T-helper 1 cell treated with Interleukin-12 subunit alpha and Interleukin-12 subunit beta and Interleukin-4 antibody, amounts not matched to agents 30 ng/mL and 1 ng/mL, for 36 hours (primary cell): ENCODE measurements around the gene MANBA. TPM values are rescaled to one million over a fixed set of nuclear protein-coding genes. Genes with fewer than 3 reads are reported as not detected.

Experiments used
- intact Hi-C: fragments of 100-400 bp; cut with micrococcal nuclease; formaldehyde crosslinking; loops from one replicate; pipeline ENCODE4 v1.15.1; 2024
- total RNA-seq: library from RNA; stranded (reverse); gene quantifications from 2 replicates; pipeline ENCODE4 v1.2.3, GENCODE V29; 2022

MANBA gene
- total RNA-seq, 1 donor from 2014 or later, result 15.0 TPM

- intact Hi-C loops, result no loop called here
Measured at GRCh38 chr4:102683881-102684609, 76.7 kb downstream of the MANBA start.

GRCh38 chr4:102678695-102679335 is 82.0 kb downstream of the MANBA start:
- intact Hi-C loops, result no loop called here

- intact Hi-C loops, result no loop called here
Measured at GRCh38 chr4:102678107-102678506, 82.7 kb downstream of the MANBA start.

GRCh38 chr4:102675141-102675540 is 85.6 kb downstream of the MANBA start:
- intact Hi-C loops, result no loop called here

DNA sequence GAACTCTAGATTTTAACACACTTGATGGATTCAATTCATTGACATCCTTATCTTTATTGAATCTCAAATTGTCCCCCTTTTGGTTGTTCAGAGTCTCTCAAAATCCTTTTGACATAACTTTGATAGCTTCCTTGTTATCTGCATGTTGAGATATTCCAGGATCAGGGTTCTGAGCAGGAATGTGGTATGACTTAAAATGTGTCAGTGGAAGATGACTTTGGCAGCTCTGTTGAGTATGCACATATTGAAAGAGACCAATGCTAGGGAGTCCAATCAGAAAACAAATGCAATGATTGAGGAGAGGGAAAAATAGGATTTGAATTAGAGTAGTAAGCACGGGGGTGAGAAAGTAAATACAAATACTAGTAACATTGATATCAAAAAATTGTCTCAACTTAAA is 93.8 kb downstream of the MANBA start:
- intact Hi-C loops, result no loop called here

GRCh38 chr4:102665527-102665926 is 95.2 kb downstream of the MANBA start:
- intact Hi-C loops, result no loop called here

- intact Hi-C loops, result no loop called here
Measured at GRCh38 chr4:102663073-102663472, 97.7 kb downstream of the MANBA start.

- intact Hi-C loops, result no loop called here
Measured at GRCh38 chr4:102657206-102657605, 103.6 kb downstream of the MANBA start.

DNA sequence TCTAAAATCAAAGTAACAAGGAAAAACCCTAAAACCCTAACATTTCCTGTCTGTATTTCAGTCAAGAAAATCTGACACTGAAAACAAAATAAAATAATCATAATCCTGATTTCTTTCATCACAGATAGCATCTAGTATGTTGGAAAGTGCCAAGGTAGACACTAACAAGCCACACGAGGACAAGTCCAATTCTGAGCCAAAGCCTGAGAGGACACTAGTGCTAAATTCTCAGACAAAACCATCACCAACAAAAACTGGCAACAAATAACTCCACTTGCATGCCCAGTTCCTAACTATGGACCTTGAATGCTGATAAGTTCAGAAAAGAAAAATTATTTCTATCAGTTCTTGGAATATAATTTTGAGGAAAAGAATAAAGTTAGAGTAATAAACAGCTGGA is 113.7 kb downstream of the MANBA start:
- intact Hi-C loops, result no loop called here

- intact Hi-C loops, result no loop called here
Measured at GRCh38 chr4:102642631-102643298, 118.0 kb downstream of the MANBA start.

DNA sequence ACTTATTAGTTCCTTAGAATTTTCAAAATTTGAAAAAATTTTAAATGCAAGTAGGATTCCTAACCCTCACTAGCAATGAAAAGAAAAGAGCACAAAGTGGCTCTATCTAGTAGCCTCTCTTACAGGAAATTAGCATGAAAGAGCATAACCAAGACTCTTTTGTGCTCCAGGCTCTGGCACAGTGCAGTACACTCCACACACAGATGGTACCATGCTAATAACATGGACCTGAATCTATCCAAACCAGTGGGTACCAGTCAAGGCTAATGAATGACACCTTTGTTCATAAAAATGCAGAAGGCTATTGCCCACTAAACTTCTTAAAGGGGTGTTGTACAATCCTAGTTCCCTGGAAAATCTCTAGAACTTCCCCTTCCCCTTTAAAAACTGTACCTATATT is 119.0 kb downstream of the MANBA start:
- intact Hi-C loops, result no loop called here

- intact Hi-C loops, result no loop called here
Measured at GRCh38 chr4:102640669-102641068, 120.1 kb downstream of the MANBA start.

- intact Hi-C loops, result no loop called here
Measured at GRCh38 chr4:102639598-102639997, 121.2 kb downstream of the MANBA start.

GRCh38 chr4:102638621-102639020 is 122.1 kb downstream of the MANBA start:
- intact Hi-C loops, result no loop called here

- intact Hi-C loops, result no loop called here
Measured at GRCh38 chr4:102637391-102637790, 123.4 kb downstream of the MANBA start.

GRCh38 chr4:102633100-102633499 is 127.7 kb downstream of the MANBA start:
- intact Hi-C loops, result loop anchor here (1.0 kb wide), 1 partner anchor 11 kb away; no protein-coding TSS in a partner anchor

GRCh38 chr4:102632241-102633065 is 128.3 kb downstream of the MANBA start:
- intact Hi-C loops, result loop anchor here (1.0 kb wide), 1 partner anchor 12 kb away; no protein-coding TSS in a partner anchor

- intact Hi-C loops, result no loop called here
Measured at GRCh38 chr4:102631616-102632015, 129.2 kb downstream of the MANBA start.

DNA sequence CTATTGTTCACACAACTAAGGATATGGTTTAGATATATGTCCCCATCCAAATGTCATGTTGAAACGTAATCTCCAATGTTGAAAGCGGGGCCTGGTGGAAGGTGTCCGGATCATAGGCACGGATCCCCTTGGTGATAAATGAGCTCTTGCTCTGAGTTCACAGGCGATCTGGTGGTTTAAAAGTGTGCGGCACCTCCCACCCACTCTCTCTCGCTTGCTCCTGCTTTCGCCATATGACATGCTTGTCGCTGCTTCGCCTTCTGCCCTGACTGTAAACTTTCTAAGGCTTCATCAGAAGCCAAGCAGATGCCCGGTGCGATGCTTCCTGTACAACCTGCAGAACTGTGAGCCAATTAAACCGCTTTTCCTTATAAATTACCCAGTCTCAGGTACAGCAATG is 131.1 kb downstream of the MANBA start:
- intact Hi-C loops, result loop anchor here (5.0 to 10.0 kb wide), 2 partner anchors 133 to 375 kb away; partner anchors contain the start of gene MANBA

DNA sequence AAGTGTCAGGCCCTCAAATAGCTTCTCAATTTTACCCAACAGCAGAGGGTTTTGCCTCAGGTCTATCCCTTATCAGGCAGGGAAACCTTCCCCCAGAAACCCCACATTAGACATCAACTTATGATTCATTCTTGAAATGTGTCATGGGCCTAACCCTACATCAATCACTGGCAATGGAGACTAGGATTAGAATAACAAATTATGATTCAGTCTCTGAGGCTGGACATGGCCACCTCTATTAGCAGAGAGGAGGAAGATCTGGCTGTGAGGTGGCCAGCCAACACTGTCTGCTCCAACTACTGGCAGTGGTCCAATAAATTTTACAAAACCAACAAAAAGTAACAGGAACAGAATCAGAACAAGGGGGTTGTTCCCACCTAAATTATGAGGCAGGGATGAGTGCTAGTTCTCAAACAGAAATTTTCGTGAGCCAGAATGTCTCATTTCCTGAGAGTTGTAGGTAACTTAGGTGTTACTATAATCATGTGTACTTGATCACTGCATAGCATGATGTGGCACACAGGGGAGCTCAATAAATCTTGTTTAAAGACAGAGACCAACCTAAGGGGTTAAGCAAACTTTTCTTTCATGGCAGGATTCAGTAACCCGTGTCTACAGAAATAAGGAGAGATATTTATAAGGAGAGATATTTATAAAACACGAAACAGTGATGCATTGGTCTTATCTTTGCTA is 132.8 kb downstream of the MANBA start:
- intact Hi-C loops, result loop anchor here (5.0 to 10.0 kb wide), 2 partner anchors 134 to 373 kb away; partner anchors contain the start of gene MANBA
